HFFc6 (cell line): ENCODE data around the gene SUV39H1. TPM values are rescaled to one million over a fixed set of nuclear protein-coding genes. Genes with fewer than 3 reads are reported as not detected.

ENCODE experiments used
- DNase-seq: peaks from one replicate; pipeline ENCODE4 v3.0.0-alpha.2; 2018
- H3K27ac Mint-ChIP-seq: 2 replicates; pipeline ENCODE4 v1.8.0; 2020; ENCODE audit warnings: mild to moderate bottlenecking, mixed read lengths
- H3K27me3 Mint-ChIP-seq: 2 replicates; pipeline ENCODE4 v1.8.0; 2021; ENCODE audit warnings: mild to moderate bottlenecking, moderate library complexity, mixed read lengths; ENCODE audit not compliant: insufficient read depth
- H3K36me3 Mint-ChIP-seq: 2 replicates; pipeline ENCODE4 v1.8.0; 2021; ENCODE audit warnings: low read depth, mixed read lengths
- H3K4me1 Mint-ChIP-seq: 2 replicates; pipeline ENCODE4 v1.8.0; 2020; ENCODE audit warnings: low read depth, mixed read lengths
- H3K4me3 Mint-ChIP-seq: 2 replicates; pipeline ENCODE4 v1.8.0; 2020; ENCODE audit warnings: mild to moderate bottlenecking, moderate library complexity, mixed read lengths
- H3K9me3 Mint-ChIP-seq: 2 replicates; pipeline ENCODE4 v1.8.0; 2020; ENCODE audit warnings: mild to moderate bottlenecking, mixed read lengths
- CTCF ChIP-seq: fragments of 200-600 bp; sonication (generic); IDR thresholded peaks from 2 replicates; pipeline ENCODE4 v1.5.0; 2021; ENCODE audit warnings: antibody characterized with exemption, mild to moderate bottlenecking
- total RNA-seq, 6 experiments: library from RNA; stranded (reverse); fragmentation: NEBNext Ultra II Directional; extraction: Animal tissue kit (Norgen Biotek cat#: 25700); gene quantifications; 2 replicates in 1 of 6; 3 replicates in 5 of 6; pipeline ENCODE4 v1.2.3, GENCODE V29; 2021

SUV39H1 gene
- total RNA-seq, 6 experiments from 2014 or later: 6.9 to 12.0 (median 11.4) TPM

- peak overlapping the region; percentile 94 for H3K27ac Mint-ChIP-seq
These were observed 40.3 kb downstream of the SUV39H1 start for GRCh38 chrX:48736878-48737212.

GRCh38 chrX:48737213-48737938, 40.8 kb downstream of the SUV39H1 start:
- Mint-ChIP-seq H3K4me1 (peaks cover 18% of the 10 kb centered on the region), H3K27ac (peak overlapping the region; percentile 94), H3K36me3 (no peaks in the 10 kb centered on the region), H3K4me3 (peak overlapping the region; percentile 92), H3K9me3 (no peaks in the 10 kb centered on the region), H3K27me3 (no peaks in the 10 kb centered on the region)
- TF ChIP-seq CTCF: no peak
- peak; percentile 95 for DNase-seq

More at GRCh38 chrX:48736878-48737212, 40.3 kb downstream of the SUV39H1 start:
- TF ChIP-seq CTCF: no peak
- Mint-ChIP-seq H3K9me3 (no peaks in the 10 kb centered on the region), H3K36me3 (no peaks in the 10 kb centered on the region), H3K4me3 (peak overlapping the region; percentile 92), H3K4me1 (peaks cover 18% of the 10 kb centered on the region), H3K27me3 (no peaks in the 10 kb centered on the region)
- no peak for DNase-seq

GRCh38 chrX:48737940-48738339, 41.4 kb downstream of the SUV39H1 start:
- no peak for TF ChIP-seq CTCF
- no peak for DNase-seq
- Mint-ChIP-seq H3K4me1 (peaks cover 18% of the 10 kb centered on the region), H3K9me3 (no peaks in the 10 kb centered on the region), H3K27me3 (no peaks in the 10 kb centered on the region), H3K27ac (peak overlapping the region; percentile 94), H3K4me3 (peak overlapping the region; percentile 92), H3K36me3 (no peaks in the 10 kb centered on the region)

GRCh38 chrX:48741834-48742233, 45.3 kb downstream of the SUV39H1 start:
- DNase-seq: no peak
- TF ChIP-seq CTCF: no peak
- Mint-ChIP-seq H3K36me3 (no peaks in the 10 kb centered on the region), H3K27ac (no peak overlapping the region), H3K4me3 (no peak overlapping the region), H3K4me1 (peaks cover 10% of the 10 kb centered on the region), H3K9me3 (no peaks in the 10 kb centered on the region), H3K27me3 (no peaks in the 10 kb centered on the region; the same call in 1 of the 2 replicates)

- no peak for DNase-seq
- TF ChIP-seq CTCF: no peak
- H3K4me3 Mint-ChIP-seq: no peak overlapping the region
- H3K36me3 Mint-ChIP-seq: no peaks in the 10 kb centered on the region
- no peaks in the 10 kb centered on the region for H3K4me1 Mint-ChIP-seq
- no peaks in the 10 kb centered on the region for H3K9me3 Mint-ChIP-seq
- H3K27me3 Mint-ChIP-seq: peaks cover 8% of the 10 kb centered on the region
- H3K27ac Mint-ChIP-seq: no peak overlapping the region
These were observed 48.7 kb downstream of the SUV39H1 start for GRCh38 chrX:48745222-48745621.
